K562 (cell line): Measurements from ENCODE around the gene GP1BB. TPM values are rescaled to one million over a fixed set of nuclear protein-coding genes. Genes with fewer than 3 reads are reported as not detected.

ENCODE experiments used
- CBX8 ChIP-seq: fragments of 200-600 bp; sonication (generic); IDR thresholded peaks from 2 replicates; pipeline ENCODE4 v1.6.1; 2012; ENCODE audit warnings: borderline replicate concordance, mixed run types, low read depth, mild to moderate bottlenecking, moderate library complexity, mixed read lengths, low read length, control low read depth, inconsistent platforms; ENCODE audit not compliant: poor library complexity, severe bottlenecking; ENCODE audit errors: extremely low read depth
- CREM ChIP-seq: IDR thresholded peaks from 2 replicates; pipeline ENCODE4 v1.6.1; 2014; ENCODE audit warnings: antibody characterized with exemption, low read depth
- DMBX1 ChIP-seq: fragments of 250-450 bp; sonication (Bioruptor Pico); IDR thresholded peaks from 2 replicates; pipeline ENCODE4 v1.8.0; 2022; ENCODE audit warnings: inconsistent platforms, mild to moderate bottlenecking, moderate library complexity, borderline replicate concordance
- L3MBTL2 ChIP-seq: fragments of 450-650 bp; IDR thresholded peaks from 2 replicates; pipeline ENCODE4 v1.6.1; 2016; ENCODE audit warnings: mild to moderate bottlenecking, moderate library complexity
- RNF2 ChIP-seq: sonication (generic); IDR thresholded peaks from 2 replicates; pipeline ENCODE4 v1.6.1; 2016
- ZNF431 ChIP-seq: sonication (generic); formaldehyde crosslinking; IDR thresholded peaks from 2 replicates; pipeline ENCODE4 v1.8.0; 2022; ENCODE audit warnings: mild to moderate bottlenecking, missing genetic modification reagents
- polyA plus RNA-seq, 8 experiments: library from polyadenylated mRNA; depleted of rRNA in 4 of 8; stranded (reverse) in 5 of 8; unstranded in 3 of 8; fragments of >200 nt; fragmentation: Nextera tagmentation in 2 of 8; fragmentation: Illumina TruSeq in 1 of 8; extraction: Ambion mirVana in 2 of 8; extraction: Trizol in 1 of 8; gene quantifications; 2 replicates each; pipeline versions ENCODE4 v1.2.1 to v1.2.3, GENCODE V29; 2011 to 2014; ENCODE audit warnings: inconsistent platforms in 1 of 8, missing spikeins in 1 of 8
- total RNA-seq, 7 experiments: library from RNA; depleted of rRNA in 6 of 7; stranded (reverse); fragments of >200 nt in 6 of 7; fragmentation: Illumina TruSeq in 2 of 7; extraction: Trizol in 2 of 7; gene quantifications; 2 replicates each; pipeline versions ENCODE4 v1.2.1 to v1.2.3, GENCODE V29; 2011 to 2021; ENCODE audit warnings: low replicate concordance in 1 of 7
- TF ChIP-seq, protein P1 (sequence below), 2 experiments: fragments of 150-350 bp in 1 of 2; IDR thresholded peaks; 2 replicates each; pipeline ENCODE4 v1.6.1; 2012 to 2016; ENCODE audit warnings: low read depth in 2 of 2, low read length in 2 of 2, mild to moderate bottlenecking in 1 of 2, moderate library complexity in 1 of 2
- TF ChIP-seq, protein P2 (sequence below): fragments of 250-450 bp; sonication (Bioruptor Pico); IDR thresholded peaks from 2 replicates; pipeline ENCODE4 v1.8.0; 2022; ENCODE audit warnings: inconsistent platforms
- TF ChIP-seq, protein P3 (sequence below): fragments of 450-650 bp; formaldehyde crosslinking; IDR thresholded peaks from 2 replicates; pipeline ENCODE4 v1.4.0; 2020; ENCODE audit warnings: mild to moderate bottlenecking, moderate library complexity
- TF ChIP-seq, protein P4 (sequence below): IDR thresholded peaks from 3 replicates; pipeline ENCODE4 v1.6.1; 2011; ENCODE audit warnings: borderline replicate concordance, mild to moderate bottlenecking, moderate library complexity; ENCODE audit not compliant: insufficient read length; ENCODE audit errors: extremely low read depth
- TF ChIP-seq, protein P5 (sequence below): fragments of 450-650 bp; IDR thresholded peaks from 2 replicates; pipeline ENCODE4 v1.6.1; 2014; ENCODE audit warnings: low read depth, mild to moderate bottlenecking, moderate library complexity, borderline replicate concordance

GP1BB gene
- total and polyA plus RNA-seq, 9 of the 15 experiments (the other 6 are each of a cell fraction or from before 2014, with no cell fraction given) = 0.69 to 162 (median 2.8) TPM

DNA sequence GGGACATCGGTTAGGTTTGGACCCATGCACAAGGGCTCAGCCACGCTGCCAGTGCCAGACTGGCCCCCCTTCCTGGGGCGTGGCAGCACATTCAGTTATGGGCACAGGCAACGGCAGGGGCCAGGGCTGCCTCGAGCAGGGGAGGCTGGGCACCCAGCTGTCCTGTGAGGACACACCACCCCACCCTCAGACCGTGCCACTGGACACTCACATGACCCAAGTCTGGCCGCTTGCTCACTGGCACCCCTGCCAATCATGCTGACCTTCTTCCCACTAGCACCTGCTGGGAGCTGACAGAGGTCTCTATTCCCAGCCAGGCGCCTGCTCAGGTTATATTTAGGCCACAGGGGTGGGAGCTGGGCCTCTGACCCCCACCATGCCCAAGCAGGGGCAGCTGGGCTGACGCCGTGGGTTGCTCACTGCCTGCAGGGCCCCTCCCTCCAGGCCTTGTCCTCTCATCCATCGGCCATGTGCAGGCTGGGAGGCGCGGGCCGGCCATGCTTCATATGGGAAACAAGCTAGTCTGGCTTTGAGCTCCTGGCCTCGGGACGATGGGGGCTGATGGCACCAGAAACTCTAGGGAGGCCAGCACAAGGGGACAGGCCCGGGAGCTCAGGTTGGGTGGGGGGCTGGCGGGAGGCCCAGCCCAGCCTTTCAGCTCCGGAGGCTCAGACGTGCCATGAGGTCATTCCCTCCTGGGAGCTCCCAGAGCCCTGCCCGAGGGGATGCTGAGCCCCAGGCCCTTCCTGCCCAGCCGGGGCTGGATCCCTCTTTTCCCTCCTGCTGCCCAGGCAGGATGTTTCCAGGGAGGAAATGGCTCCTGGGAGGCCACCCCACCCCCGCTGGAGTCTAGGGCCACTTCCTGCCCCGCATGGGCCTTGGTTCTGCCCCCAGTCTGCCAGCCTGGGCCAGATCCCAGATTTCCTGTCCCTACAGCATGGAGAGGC is 22.1 kb downstream of the GP1BB start (continued):
- TF ChIP-seq, protein P1, sequence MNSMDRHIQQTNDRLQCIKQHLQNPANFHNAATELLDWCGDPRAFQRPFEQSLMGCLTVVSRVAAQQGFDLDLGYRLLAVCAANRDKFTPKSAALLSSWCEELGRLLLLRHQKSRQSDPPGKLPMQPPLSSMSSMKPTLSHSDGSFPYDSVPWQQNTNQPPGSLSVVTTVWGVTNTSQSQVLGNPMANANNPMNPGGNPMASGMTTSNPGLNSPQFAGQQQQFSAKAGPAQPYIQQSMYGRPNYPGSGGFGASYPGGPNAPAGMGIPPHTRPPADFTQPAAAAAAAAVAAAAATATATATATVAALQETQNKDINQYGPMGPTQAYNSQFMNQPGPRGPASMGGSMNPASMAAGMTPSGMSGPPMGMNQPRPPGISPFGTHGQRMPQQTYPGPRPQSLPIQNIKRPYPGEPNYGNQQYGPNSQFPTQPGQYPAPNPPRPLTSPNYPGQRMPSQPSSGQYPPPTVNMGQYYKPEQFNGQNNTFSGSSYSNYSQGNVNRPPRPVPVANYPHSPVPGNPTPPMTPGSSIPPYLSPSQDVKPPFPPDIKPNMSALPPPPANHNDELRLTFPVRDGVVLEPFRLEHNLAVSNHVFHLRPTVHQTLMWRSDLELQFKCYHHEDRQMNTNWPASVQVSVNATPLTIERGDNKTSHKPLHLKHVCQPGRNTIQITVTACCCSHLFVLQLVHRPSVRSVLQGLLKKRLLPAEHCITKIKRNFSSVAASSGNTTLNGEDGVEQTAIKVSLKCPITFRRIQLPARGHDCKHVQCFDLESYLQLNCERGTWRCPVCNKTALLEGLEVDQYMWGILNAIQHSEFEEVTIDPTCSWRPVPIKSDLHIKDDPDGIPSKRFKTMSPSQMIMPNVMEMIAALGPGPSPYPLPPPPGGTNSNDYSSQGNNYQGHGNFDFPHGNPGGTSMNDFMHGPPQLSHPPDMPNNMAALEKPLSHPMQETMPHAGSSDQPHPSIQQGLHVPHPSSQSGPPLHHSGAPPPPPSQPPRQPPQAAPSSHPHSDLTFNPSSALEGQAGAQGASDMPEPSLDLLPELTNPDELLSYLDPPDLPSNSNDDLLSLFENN (IDR thresholded peaks at IDR 0.05; ENCODE audit: low read depth in 2 of 2, low read length in 2 of 2) = no peak
- TF ChIP-seq, protein P2, sequence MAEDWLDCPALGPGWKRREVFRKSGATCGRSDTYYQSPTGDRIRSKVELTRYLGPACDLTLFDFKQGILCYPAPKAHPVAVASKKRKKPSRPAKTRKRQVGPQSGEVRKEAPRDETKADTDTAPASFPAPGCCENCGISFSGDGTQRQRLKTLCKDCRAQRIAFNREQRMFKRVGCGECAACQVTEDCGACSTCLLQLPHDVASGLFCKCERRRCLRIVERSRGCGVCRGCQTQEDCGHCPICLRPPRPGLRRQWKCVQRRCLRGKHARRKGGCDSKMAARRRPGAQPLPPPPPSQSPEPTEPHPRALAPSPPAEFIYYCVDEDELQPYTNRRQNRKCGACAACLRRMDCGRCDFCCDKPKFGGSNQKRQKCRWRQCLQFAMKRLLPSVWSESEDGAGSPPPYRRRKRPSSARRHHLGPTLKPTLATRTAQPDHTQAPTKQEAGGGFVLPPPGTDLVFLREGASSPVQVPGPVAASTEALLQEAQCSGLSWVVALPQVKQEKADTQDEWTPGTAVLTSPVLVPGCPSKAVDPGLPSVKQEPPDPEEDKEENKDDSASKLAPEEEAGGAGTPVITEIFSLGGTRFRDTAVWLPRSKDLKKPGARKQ (CRISPR knock-in tag) = no peak
- no peak for TF ChIP-seq RNF2
- no peak for TF ChIP-seq ZNF431 (CRISPR knock-in tag)
- no peak for TF ChIP-seq CREM
- TF ChIP-seq, protein P3, sequence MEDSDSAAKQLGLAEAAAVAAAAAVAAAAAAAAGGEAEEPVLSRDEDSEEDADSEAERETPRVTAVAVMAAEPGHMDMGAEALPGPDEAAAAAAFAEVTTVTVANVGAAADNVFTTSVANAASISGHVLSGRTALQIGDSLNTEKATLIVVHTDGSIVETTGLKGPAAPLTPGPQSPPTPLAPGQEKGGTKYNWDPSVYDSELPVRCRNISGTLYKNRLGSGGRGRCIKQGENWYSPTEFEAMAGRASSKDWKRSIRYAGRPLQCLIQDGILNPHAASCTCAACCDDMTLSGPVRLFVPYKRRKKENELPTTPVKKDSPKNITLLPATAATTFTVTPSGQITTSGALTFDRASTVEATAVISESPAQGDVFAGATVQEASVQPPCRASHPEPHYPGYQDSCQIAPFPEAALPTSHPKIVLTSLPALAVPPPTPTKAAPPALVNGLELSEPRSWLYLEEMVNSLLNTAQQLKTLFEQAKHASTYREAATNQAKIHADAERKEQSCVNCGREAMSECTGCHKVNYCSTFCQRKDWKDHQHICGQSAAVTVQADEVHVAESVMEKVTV = no peak
- TF ChIP-seq L3MBTL2 = no peak
- TF ChIP-seq, protein P4, sequence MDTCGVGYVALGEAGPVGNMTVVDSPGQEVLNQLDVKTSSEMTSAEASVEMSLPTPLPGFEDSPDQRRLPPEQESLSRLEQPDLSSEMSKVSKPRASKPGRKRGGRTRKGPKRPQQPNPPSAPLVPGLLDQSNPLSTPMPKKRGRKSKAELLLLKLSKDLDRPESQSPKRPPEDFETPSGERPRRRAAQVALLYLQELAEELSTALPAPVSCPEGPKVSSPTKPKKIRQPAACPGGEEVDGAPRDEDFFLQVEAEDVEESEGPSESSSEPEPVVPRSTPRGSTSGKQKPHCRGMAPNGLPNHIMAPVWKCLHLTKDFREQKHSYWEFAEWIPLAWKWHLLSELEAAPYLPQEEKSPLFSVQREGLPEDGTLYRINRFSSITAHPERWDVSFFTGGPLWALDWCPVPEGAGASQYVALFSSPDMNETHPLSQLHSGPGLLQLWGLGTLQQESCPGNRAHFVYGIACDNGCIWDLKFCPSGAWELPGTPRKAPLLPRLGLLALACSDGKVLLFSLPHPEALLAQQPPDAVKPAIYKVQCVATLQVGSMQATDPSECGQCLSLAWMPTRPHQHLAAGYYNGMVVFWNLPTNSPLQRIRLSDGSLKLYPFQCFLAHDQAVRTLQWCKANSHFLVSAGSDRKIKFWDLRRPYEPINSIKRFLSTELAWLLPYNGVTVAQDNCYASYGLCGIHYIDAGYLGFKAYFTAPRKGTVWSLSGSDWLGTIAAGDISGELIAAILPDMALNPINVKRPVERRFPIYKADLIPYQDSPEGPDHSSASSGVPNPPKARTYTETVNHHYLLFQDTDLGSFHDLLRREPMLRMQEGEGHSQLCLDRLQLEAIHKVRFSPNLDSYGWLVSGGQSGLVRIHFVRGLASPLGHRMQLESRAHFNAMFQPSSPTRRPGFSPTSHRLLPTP = no peak
- no peak for TF ChIP-seq DMBX1 (CRISPR knock-in tag)
- TF ChIP-seq, protein P5, sequence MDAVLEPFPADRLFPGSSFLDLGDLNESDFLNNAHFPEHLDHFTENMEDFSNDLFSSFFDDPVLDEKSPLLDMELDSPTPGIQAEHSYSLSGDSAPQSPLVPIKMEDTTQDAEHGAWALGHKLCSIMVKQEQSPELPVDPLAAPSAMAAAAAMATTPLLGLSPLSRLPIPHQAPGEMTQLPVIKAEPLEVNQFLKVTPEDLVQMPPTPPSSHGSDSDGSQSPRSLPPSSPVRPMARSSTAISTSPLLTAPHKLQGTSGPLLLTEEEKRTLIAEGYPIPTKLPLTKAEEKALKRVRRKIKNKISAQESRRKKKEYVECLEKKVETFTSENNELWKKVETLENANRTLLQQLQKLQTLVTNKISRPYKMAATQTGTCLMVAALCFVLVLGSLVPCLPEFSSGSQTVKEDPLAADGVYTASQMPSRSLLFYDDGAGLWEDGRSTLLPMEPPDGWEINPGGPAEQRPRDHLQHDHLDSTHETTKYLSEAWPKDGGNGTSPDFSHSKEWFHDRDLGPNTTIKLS = no peak
- TF ChIP-seq CBX8 = no peak
